Kidney capillary endothelial cell (primary cell): ENCODE data around the gene MAT1A.

Source experiments
- DNase-seq: peaks from one replicate; pipeline ENCODE4 v3.0.0-alpha.2; 2018; ENCODE audit warnings: low spot score

MAT1A gene

GRCh38 chr10:80281784-80282765, 7.4 kb downstream of the MAT1A start:
- DNase-seq = no peak

GRCh38 chr10:80281292-80281691, 8.2 kb downstream of the MAT1A start:
- DNase-seq = no peak

GRCh38 chr10:80280071-80280800, 9.2 kb downstream of the MAT1A start:
- DNase-seq = no peak

GRCh38 chr10:80279146-80279545, 10.3 kb downstream of the MAT1A start:
- DNase-seq = no peak

- no peak for DNase-seq
Measured at GRCh38 chr10:80278480-80278879, 11.0 kb downstream of the MAT1A start.

- DNase-seq = no peak
Measured at GRCh38 chr10:80277567-80278250, 11.7 kb downstream of the MAT1A start.

- DNase-seq = no peak
Measured at GRCh38 chr10:80277016-80277415, 12.4 kb downstream of the MAT1A start.

GRCh38 chr10:80276335-80276734, 13.1 kb downstream of the MAT1A start:
- no peak for DNase-seq

- DNase-seq = no peak
Measured at GRCh38 chr10:80275756-80276155, 13.7 kb downstream of the MAT1A start.

GRCh38 chr10:80275135-80275498, 14.3 kb downstream of the MAT1A start:
- DNase-seq = no peak

- no peak for DNase-seq
Measured at GRCh38 chr10:80274396-80275134, 14.9 kb downstream of the MAT1A start.

GRCh38 chr10:80273523-80274170, 15.8 kb downstream of the MAT1A start:
- no peak for DNase-seq

- DNase-seq = no peak
Measured at GRCh38 chr10:80272793-80273522, 16.5 kb downstream of the MAT1A start.

- no peak for DNase-seq
Measured at GRCh38 chr10:80271416-80271815, 18.0 kb downstream of the MAT1A start.

- no peak for DNase-seq
Measured at GRCh38 chr10:80270887-80271286, 18.6 kb downstream of the MAT1A start.

- DNase-seq = no peak
Measured at GRCh38 chr10:80268938-80269588, 20.4 kb downstream of the MAT1A start.

- no peak for DNase-seq
Measured at GRCh38 chr10:80268266-80268665, 21.2 kb downstream of the MAT1A start.

GRCh38 chr10:80266513-80266863, 23.0 kb downstream of the MAT1A start:
- DNase-seq = no peak

GRCh38 chr10:80265740-80266512, 23.5 kb downstream of the MAT1A start:
- no peak for DNase-seq
